CD4-positive, alpha-beta T cell treated with Interleukin-15 for 4 hours (primary cell): ENCODE measurements around the gene ELK3.

Source experiments
- DNase-seq: peaks from one replicate; pipeline ENCODE4 v3.0.0-alpha.2; 2020; ENCODE audit warnings: low spot score

Gene ELK3

GRCh38 chr12:96212456-96213375, 18.5 kb downstream of the ELK3 start:
- no peak for DNase-seq

GRCh38 chr12:96213869-96214268, 19.7 kb downstream of the ELK3 start:
- DNase-seq: no peak

DNA sequence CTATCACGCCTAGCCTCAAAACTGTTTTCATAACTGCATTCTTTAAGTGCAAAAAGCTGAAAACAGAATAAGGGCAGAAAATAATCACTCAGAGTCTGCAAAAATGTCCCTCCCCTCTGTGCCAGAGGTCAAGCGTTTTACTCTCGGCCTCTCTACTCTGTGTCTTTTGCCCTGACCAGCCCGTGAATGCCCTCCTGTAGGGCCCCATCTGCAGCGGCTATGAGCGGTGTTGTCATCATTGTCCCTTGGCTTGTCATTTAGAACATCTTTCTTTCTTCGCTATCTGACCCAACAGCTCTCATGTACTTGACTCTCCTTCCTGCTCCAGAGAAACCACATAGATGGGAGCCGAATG, 21.7 kb downstream of the ELK3 start:
- no peak for DNase-seq

DNA sequence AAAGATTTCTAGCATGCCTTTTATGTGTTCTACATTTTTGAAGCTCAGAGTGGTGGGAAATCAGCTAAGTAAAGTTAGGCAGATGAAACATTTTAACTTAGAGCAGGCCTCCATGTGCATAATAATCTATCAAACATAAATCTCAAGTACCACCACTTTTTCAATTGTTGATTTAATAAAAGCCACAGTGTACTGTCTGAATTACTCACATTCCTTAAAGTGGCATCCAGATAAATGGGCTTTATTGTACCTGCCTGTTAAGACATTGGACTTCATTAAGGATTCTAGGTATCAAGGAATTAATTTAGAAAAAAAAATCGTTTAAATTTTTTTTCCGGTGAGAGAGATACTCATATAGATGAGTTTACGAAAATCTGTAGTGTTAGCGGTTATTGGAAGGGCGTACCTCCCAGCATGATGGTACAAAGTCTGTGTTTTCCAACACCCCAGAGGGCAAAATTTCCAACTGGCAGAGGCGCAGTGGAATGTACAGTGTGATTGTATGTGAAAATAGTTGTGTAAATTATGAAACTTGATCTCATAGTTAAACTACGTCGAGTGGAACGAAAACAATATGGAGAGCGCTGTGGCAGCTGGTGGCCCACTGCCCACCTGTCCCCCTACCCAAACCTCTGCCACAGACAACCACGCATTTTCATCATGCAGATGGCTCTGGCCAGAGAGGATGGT, 25.0 kb downstream of the ELK3 start:
- no peak for DNase-seq

- DNase-seq: no peak
Measured at GRCh38 chr12:96219700-96220206, 25.6 kb downstream of the ELK3 start.

GRCh38 chr12:96220902-96221301, 26.7 kb downstream of the ELK3 start:
- DNase-seq: no peak

DNA sequence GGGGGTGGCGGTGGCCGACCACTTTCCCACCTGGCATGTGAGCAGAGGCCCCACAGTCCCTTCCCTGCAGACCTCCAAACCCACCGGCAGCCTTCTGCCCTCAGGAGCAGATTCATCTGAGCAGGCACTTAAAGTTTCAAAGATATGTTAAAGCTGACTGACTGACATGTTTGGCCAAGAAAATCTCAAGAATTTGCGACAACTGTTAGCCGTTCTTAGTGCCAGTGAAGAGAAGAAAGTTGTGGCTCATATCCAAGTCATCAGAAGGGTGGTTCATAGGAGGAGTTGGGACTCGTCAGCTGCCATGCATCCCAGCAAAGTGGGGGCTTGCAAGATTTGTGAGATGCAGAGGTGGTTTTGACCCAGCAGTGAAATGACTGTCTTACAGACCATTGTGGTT, 27.2 kb downstream of the ELK3 start:
- DNase-seq: no peak

DNA sequence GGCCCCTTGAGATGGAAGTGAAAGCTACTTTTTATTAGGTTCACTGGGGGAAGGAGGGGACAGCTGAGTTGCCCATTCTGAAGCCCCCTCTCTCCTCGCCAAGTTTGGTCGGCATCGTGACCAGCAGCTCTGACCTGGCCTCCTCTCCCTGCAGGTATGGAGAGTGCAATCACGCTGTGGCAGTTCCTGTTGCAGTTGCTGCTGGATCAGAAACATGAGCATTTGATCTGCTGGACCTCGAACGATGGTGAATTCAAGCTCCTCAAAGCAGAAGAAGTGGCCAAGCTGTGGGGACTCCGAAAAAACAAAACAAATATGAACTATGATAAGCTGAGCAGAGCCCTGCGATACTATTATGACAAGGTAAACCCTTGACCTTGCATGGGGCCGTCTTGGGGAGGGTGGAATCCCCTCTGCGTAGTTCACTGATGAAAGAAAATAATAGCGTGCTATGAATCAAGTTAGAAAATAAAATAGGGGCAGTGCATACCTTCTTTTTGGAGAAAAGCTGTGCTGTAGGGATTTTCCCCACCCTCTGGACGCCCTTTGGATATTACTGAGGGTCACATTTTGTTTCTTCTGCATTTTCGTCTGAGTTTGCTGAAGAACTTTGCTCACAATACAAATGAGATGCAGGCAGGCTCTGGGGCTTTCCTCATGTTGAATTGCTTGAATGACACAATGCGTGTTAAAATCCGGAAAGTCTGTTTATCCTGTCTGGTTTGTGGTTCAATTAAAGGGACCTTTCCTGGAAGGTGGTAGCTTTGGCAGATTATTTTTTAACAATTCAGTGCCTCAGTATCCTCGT, 29.4 kb downstream of the ELK3 start:
- peak; percentile 20 for DNase-seq

GRCh38 chr12:96224219-96224615, 30.0 kb downstream of the ELK3 start:
- no peak for DNase-seq

DNA sequence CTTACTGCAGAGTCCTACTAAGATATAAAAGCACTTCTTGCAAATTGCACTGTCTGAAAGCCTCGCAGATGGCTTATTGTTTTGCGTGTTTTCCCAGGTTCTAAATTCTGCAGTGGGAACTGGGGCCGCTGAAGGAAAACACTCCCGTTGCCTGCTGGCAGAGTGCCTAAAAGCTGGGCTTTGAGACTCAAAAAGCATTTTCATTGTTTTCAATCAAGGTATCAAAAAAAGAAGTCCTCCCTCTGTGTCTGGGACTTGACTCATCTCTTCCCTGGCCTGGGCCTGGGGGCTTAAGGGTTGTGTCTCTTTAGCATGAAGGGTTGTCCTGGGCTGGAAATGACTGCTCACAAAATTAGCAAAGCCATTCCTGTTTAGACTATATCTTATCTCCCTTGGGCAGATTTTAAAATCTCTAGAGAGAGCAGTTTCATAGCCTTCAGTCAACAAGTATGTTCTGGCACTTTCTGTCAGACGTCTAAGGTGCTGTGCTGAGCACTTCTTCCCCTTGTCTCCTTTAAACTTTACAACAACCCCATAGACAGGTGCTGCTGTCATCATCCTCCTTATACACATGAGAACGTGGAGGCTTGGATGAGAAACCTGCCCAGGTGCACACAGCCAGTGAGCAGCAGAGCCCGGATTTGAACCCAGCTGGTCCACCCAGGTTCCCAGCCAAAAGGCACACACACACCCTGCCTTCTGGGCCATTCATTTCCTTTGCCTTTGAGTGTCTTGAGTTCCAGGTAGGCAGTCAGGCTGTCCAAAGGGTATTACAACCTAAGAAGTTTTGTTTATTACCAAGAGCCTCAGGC, 31.1 kb downstream of the ELK3 start:
- DNase-seq: no peak

DNA sequence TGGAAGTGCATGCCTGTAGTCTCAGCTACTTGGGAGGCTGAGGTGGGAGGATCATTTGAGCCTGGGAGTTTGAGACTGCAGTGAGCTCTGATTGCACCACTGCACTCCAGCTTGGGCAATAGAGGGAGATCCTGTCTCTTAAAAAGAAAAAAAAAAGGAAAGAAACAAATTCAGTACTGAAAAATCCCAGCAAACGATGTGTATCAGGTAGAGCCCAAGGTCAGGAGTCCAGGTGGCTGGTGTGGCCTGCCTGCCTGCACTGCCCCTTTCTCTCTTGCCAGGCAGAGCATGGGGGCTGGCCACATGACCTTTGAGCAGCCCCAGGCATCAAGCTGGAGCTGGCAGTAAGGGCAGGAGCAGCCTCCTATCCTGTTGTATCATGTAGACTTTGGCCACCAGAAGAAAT, 31.8 kb downstream of the ELK3 start:
- DNase-seq: no peak

DNA sequence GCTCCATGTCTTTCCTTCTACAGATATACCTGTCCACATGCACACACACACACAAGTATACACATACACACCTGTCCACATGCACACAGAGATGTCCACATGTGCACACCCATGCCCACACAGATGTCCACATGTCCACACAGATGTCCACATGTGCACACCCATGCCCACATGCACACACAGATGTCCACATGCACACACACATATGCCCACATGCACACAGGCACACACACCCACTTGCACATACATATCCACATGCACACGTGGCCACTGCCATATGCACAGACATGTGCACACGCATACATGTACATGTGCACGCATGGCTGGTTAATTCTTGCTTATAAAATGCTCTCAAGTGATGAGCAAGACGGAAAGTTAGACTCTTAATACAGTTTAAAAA, 32.2 kb downstream of the ELK3 start:
- DNase-seq: no peak

GRCh38 chr12:96226801-96227348, 32.7 kb downstream of the ELK3 start:
- DNase-seq: no peak

DNA sequence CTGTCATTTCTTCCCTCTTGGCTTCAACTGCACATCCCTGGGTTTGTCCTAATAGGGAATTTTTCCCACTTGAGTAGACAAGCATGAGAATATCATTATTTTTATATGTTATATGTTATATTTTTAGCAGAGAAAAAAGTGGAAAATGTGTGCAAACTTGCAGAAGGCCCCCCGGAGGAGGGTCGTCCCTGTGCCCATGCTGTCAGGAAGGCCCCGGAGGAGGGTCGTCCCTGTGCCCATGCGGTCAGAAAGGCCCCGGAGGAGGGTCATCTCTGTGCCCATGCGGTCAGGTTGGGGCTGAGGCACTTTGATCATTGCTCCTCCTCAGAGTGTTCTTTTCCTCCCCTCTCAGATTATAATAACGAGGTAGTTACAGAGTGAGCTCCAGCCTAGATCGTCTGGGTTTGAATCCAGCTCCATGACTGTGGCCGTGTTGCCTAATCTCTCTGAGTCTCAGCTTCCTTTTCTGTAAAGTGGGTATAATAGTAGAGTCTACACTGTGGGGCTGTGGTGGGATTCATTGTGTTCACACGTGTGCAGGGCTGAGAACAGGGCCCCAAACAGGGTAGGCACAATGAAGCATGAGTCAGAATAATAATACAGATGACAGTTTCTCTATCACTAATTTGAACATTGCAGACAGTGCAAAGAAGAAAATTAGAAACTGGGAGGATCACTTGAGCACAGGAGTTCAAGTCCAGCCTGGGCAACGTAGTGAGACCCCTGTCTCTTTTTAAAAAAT, 33.4 kb downstream of the ELK3 start:
- DNase-seq: no peak

DNA sequence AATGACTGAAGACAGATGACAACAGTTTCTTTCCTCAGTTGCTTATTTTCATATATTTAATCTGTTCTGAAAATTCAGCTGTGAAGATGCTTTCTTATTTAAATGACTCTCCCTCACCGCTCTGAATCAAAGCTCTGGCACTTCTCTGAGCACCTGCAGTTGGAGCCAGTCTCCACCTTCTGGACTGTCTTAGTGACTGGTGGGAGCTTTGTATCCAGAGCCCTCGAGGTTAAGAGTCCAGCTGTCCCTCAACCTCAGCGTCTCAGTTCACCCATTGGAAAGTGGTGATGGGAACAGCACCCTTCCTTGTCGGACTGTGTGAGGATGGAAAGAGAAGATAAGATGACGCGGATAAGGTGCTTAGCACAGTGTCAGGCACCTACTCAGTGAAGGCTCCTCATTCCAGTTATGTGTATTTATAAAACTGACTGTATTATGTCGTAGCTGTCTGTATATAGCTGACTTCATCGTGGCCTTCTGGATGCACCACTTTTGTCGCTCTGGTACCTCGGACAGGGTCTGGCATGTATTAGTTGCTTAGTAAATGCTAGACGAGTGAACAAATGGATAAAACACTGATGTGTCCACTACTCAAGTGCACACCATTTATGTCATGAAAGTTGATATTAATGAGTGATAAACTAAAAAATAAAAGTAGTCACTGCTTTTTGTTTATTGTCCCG, 34.5 kb downstream of the ELK3 start:
- no peak for DNase-seq

DNA sequence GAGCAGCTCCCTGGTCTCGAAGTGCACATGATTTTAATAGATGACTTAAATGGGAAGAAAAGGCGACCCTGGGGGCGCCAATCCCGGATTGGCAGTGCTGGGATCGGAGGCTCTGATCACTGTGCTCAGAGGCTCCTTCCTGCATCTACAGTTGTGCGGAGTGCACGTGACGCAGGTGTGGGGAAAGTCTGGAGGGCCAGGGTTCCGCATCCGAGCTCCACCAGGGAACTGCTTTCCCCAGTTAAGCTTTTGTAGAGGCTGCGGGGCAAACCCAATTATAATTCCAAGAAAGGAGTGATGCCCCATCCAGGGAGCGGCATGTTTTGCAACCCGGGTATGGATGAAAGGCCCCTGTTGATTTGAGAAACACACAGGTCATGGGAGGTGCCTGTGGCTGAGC, 36.5 kb downstream of the ELK3 start:
- no peak for DNase-seq

DNA sequence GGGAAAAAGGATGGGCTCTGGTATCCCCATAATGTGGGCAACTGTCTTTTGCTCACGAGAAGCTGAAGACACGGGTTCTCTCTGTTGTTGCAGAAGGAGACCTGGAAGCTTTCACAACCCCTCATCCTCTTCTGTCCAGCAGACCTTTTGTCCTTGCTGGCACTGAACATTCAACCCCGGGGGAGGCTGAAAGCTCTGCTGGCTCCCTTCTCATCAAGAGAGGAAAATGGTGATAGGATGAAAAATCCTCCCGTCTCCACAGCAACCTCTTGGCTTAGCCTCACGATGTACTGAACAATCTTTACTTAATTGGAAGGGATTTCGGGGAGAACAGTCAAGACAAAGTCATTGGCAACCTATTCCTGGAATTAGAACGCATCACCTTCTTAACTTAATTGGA, 39.0 kb downstream of the ELK3 start:
- DNase-seq: no peak

DNA sequence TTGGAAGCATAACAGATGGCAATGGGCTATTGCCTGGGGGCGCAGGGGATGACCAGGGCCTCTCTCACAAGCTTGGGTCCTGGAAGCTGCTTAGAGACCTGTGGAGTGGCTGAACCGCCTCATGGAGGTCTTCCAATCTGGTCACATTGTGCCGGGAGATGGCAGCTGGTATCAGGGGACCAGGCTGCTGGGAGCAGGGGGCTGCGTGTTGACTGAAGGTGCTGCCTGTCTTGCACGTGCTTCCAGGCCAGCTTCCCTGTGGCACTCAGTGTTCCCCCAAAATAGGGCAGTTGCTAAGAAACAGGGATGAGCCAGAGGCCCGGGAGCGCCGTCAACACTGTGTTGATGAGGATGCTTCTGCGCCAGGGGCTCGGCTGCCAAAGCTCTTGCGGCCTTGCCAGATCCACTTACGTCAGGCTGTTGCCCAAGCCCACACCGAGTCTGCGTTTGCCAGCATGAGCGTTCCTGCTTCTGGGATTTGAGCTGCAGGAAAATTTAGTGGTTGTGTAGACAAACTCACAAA, 39.8 kb downstream of the ELK3 start:
- DNase-seq: no peak

GRCh38 chr12:96234591-96235483, 40.7 kb downstream of the ELK3 start:
- no peak for DNase-seq
